Astrocyte of the cerebellum (primary cell): ENCODE results near the gene ZNF800.
"Not testable (repeated sequence)": the region's sequence is repeated elsewhere in the genome, so short reads cannot be mapped to it uniquely, and the experiment has no call there.

Experiments
- DNase-seq: peaks from one replicate; pipeline ENCODE4 v3.0.0-alpha.2; 2011; ENCODE audit warnings: low read depth
- H3K4me3 ChIP-seq: 2 replicates; pipeline ENCODE4 v1.5.1; 2011; ENCODE audit warnings: mild to moderate bottlenecking, low read depth, low read length, moderate library complexity
- CTCF ChIP-seq: IDR thresholded peaks from 2 replicates; pipeline ENCODE4 v1.5.1; 2012; ENCODE audit warnings: low read length, low read depth, moderate library complexity, mild to moderate bottlenecking; ENCODE audit errors: missing control alignments
- in situ Hi-C: cut with HindIII; loops from 2 replicates; pipeline ENCODE4 v1.10.0; 2017; ENCODE audit warnings: low sequenced_read_pairs

The ZNF800 gene

GRCh38 chr7:127411176-127411575 is 18.7 kb upstream of the ZNF800 start:
- TF ChIP-seq CTCF: no peak
- H3K4me3 ChIP-seq: no peak overlapping the region
- in situ Hi-C loops: no loop called here
- no peak for DNase-seq

GRCh38 chr7:127409629-127410028 is 17.1 kb upstream of the ZNF800 start:
- in situ Hi-C loops: no loop called here
- TF ChIP-seq CTCF: no peak
- H3K4me3 ChIP-seq: no peak overlapping the region
- no peak for DNase-seq

GRCh38 chr7:127404286-127405072 is 12.0 kb upstream of the ZNF800 start:
- TF ChIP-seq CTCF: no peak
- H3K4me3 ChIP-seq: no peak overlapping the region
- no peak for DNase-seq
- in situ Hi-C loops: no loop called here

- no peak for DNase-seq
- no peak for TF ChIP-seq CTCF
- in situ Hi-C loops: no loop called here
- no peak overlapping the region for H3K4me3 ChIP-seq
Observed at GRCh38 chr7:127396184-127396583, 3.7 kb upstream of the ZNF800 start.

- in situ Hi-C loops, H3K4me3 ChIP-seq, DNase-seq: not testable (repeated sequence)
Observed at GRCh38 chr7:127395104-127395503, 2.6 kb upstream of the ZNF800 start.

GRCh38 chr7:127393368-127394058 is 1.0 kb upstream of the ZNF800 start:
- TF ChIP-seq CTCF: no peak
- H3K4me3 ChIP-seq: peak overlapping the region; percentile 89
- DNase-seq: no peak
- in situ Hi-C loops: no loop called here

GRCh38 chr7:127392182-127392565 is 334 bp downstream of the ZNF800 start:
- TF ChIP-seq CTCF: no peak
- no peak for DNase-seq
- in situ Hi-C loops: no loop called here
- H3K4me3 ChIP-seq: peak overlapping the region; percentile 89
